Cardiac fibroblast (primary cell): ENCODE measurements around the gene ABHD12.

Source experiments
- DNase-seq, 2 donors: peaks; one replicate each; pipeline versions ENCODE4 v3.0.0 to v3.0.0-alpha.2; 2010; ENCODE audit warnings: low read depth in 2 of 2
- H3K4me3 ChIP-seq, 2 donors: replicated peaks in 1 of 2; 1 replicate in 1 of 2; 2 replicates in 1 of 2; pipeline ENCODE4 v1.5.1; 2011; ENCODE audit warnings: low read depth in 2 of 2, low read length in 2 of 2, mild to moderate bottlenecking in 2 of 2, moderate library complexity in 1 of 2
- CTCF ChIP-seq: IDR thresholded peaks from one replicate; pipeline ENCODE4 v1.5.1; 2011; ENCODE audit warnings: low read depth, mild to moderate bottlenecking, low read length, inconsistent platforms

The ABHD12 gene

GRCh38 chr20:25310268-25310920 is 80.2 kb downstream of the ABHD12 start:
- H3K4me3 ChIP-seq: peak overlapping the region; percentile 9 to 15
- peak; percentile 75 for TF ChIP-seq CTCF
- DNase-seq: peak; percentile 71 to 85

- no peak for TF ChIP-seq CTCF
- H3K4me3 ChIP-seq: peak overlapping the region in 1 of 2 donors; percentile 9
- peak; percentile 56 to 89 for DNase-seq
Measured at GRCh38 chr20:25309395-25310267, 81.0 kb downstream of the ABHD12 start.

GRCh38 chr20:25308671-25309394 is 81.8 kb downstream of the ABHD12 start:
- TF ChIP-seq CTCF: no peak
- H3K4me3 ChIP-seq: no peak overlapping the region
- peak; percentile 51 to 85 for DNase-seq

GRCh38 chr20:25308083-25308491 is 82.5 kb downstream of the ABHD12 start:
- no peak overlapping the region for H3K4me3 ChIP-seq
- no peak for TF ChIP-seq CTCF
- DNase-seq: no peak

- DNase-seq: no peak
- no peak for TF ChIP-seq CTCF
- H3K4me3 ChIP-seq: no peak overlapping the region
Measured at GRCh38 chr20:25306991-25307903, 83.4 kb downstream of the ABHD12 start.

- no peak for TF ChIP-seq CTCF
- H3K4me3 ChIP-seq: no peak overlapping the region
- DNase-seq: no peak
Measured at GRCh38 chr20:25304025-25304549, 86.5 kb downstream of the ABHD12 start.
